Measurements from ENCODE around the gene GAPVD1.
A peak's percentile ranks its signal among the peaks of the same experiment; 100 is the strongest.
"Not testable (repeated sequence)": the region's sequence is repeated elsewhere in the genome, so short reads cannot be mapped to it uniquely, and the experiment has no call there.

The GAPVD1 gene

DNA sequence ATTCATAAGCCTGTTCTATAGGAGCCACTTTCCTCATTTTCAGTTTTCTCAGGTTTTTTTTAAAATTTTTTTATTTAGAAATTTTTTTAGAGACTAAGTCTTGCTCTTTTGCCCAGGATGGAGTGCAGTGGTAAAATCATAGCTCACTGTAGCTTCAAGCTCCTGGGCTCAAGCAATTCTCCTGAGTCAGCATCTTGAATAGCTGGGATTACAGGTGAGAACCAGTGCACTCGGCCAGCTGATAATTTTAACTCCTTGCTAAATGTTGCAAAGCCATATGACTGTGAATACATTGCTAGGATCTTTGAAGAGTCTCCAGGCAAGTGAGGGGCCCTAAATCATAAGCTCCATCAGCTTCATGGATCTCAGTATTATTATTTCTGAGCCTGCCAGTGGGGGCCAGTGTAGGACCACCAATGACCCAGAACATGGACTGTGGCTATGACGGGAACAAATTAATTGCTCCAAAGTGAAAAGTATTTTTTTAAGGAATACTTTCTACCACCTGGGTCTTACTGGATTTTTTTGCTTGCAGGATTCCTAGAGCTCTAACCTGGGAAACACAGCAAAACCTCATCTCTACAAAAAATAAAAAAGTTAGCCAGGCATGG, 5.7 kb upstream of the GAPVD1 start:
- DNase-seq (ENCODE audit: low read depth), result no peak

DNA sequence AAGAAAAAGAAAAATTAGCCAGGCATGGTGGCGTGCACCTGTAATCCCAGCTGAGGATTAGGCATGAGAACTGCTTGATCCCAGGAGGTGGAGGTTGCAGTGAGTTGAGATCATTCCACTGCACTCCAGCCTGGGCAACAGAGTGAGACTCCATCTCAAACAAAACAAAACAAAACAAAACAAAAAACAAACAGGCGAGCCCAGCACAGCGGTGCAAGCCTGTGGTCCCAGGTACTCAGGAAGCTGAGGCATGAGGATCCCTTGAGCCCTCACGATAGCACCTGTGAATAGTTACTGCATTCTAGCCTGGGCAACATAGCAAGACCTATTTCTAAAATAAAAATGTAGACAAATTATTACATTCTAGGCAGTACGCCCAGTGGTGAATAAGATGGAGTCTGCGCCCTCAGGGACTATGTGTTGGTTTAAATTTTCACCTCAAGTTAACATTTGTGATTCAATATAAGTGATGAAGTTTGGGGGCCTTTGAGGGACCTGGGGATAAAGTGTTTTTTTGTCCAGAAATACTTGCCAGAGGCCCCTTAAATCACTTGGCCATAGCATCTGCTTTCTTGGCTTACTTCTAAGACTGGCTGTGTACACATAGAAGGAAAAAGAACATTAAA, 3.4 kb upstream of the GAPVD1 start:
- DNase-seq (ENCODE audit: low read depth), result no peak

- no peak for DNase-seq (ENCODE audit: low read depth)
Measured at GRCh38 chr9:125258832-125259534, 2.6 kb upstream of the GAPVD1 start.

- peak; percentile 64 for DNase-seq (ENCODE audit: low read depth)
Measured at GRCh38 chr9:125260561-125260960, 1.1 kb upstream of the GAPVD1 start.

DNA sequence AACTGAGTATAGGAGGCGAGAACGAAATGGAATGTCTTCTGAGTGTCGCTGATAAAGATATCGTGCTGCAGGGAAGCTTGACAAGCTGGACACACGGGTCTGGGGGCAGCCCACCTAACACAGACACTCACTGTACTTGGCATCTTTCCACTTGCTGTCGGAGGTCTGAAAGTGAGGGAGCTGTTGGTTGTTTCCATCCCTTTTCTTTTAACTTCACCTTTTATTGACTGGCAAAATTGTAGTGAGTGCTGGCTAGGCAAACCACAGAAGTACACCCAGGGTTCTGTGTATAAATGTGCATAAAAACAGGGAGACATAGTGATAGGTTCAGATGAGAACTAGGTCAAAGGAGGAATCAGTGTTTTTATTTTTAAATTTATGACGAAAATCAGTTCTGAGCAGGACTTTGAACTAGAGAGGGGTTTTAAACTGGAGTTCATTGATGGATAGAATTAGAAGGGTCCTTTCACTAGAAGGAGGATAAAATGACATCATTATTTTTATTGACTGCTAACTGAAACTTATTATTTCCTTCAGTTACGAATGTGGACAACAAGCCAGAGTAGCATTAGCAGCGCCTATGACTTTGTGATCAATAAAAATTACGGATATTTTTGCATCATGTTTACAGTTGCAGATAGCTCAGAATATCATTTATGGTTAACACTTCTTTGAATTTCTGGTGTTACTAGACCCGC, 817 bp downstream of the GAPVD1 start:
- peak; percentile 3 for DNase-seq (ENCODE audit: low read depth)

- DNase-seq (ENCODE audit: low read depth), result not testable (repeated sequence)
Measured at GRCh38 chr9:125264068-125264467, 2.4 kb downstream of the GAPVD1 start.

- DNase-seq (ENCODE audit: low read depth), result no peak
Measured at GRCh38 chr9:125268394-125269013, 6.9 kb downstream of the GAPVD1 start.

DNA sequence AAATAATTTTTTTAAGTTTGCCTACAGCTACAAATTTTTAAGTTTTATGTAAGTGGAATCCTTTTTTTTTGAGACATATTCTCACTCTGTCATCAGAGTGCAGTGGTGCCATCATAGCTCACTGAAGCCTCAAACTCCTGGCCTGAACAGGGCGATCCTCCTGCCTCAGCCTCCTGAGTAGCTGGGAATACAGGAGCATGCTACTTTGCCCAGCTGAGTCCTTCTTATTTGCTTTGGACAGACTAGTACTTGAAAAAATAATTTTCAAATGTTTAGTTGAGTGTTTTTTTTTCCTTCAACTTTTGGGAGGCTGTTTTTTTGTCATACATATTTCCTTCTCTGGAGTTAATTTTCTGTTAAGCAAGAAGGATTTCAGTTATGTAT, 7.4 kb downstream of the GAPVD1 start:
- DNase-seq (ENCODE audit: low read depth), result no peak

DNA sequence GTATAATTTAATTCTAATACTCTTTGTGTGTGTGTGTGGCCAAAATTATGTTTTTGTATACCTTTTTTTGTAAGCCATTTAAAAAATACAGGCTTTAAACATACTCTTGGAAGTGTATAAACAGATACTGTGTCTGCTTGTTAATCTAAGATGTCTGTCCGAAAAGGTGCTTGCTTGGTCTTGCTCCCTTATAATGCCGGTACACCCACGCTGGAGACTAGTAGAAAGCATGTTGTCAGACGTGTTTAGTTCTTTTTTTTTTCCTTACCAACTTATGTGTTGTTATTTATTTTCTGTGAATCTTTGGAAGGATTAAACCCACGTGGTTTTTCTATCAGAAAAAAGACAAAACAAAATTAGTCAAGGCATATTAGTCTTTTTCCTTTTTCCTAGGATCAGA, 9.5 kb downstream of the GAPVD1 start:
- no peak for DNase-seq (ENCODE audit: low read depth)

DNA sequence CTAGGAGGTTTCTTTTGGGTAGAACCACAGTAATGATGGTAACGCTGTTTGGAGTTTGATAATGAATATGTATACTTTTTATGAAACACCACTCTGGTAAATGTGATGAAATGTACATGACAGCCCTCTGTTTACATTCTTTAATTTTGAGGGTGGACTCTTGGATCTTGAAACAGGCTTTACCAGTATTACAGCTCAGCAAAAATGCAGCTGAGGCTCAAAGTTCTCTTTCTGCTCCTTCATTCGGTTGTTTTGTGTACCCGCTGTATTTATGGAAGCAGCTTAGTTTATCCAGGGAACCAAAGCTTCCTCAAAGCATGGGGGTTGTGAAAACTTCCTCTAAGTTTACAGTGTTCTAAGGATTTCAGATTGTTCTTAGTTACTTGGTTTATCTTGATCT, 11.1 kb downstream of the GAPVD1 start:
- peak; percentile 59 for DNase-seq (ENCODE audit: low read depth)

GRCh38 chr9:125276771-125277170, 15.1 kb downstream of the GAPVD1 start:
- no peak for DNase-seq (ENCODE audit: low read depth)

- no peak for DNase-seq (ENCODE audit: low read depth)
Measured at GRCh38 chr9:125277411-125277810, 15.8 kb downstream of the GAPVD1 start.

GRCh38 chr9:125280945-125281344, 19.3 kb downstream of the GAPVD1 start:
- no peak for DNase-seq (ENCODE audit: low read depth)

DNA sequence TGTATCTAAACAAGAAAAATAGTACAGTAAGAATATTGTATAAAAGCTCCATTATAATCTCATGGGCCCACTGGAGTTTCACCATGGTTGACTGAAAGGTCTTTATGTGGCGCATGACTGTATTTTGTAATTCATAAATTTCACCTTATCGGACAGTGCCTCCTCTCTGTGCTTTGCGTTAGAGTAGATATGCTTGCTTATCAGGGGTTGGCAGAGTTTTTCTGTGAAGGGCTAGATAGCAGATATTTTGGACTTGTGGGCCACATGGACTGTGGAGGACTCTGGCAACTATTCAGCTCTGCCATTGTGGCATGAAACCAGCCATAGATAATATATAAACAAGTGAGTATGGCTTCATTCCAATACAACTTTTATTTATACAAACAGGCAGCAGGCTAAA, 23.2 kb downstream of the GAPVD1 start:
- DNase-seq (ENCODE audit: low read depth), result no peak

GRCh38 chr9:125286935-125287433, 25.4 kb downstream of the GAPVD1 start:
- not testable (repeated sequence) for DNase-seq (ENCODE audit: low read depth)

DNA sequence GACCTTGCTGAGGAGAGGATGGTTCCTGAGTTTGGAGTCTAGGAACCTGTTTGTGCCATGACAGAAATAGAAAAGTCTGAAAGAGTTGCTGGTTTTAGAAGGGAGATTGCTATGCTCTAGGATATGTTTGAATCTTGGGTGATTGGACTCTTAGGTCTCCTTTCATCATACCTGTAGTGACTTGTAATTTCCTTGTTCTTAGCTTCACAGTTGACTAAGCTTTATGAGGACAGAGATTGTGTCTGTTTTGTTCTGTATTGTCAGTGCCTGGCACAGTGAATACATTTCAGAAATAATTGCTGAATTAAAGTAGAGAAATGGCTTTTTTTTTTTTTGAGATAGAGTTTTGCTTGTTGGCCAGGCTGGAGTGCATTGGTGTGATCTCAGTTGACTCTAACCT, 31.5 kb downstream of the GAPVD1 start:
- DNase-seq (ENCODE audit: low read depth), result no peak

GRCh38 chr9:125295657-125296056, 34.0 kb downstream of the GAPVD1 start:
- no peak for DNase-seq (ENCODE audit: low read depth)

GRCh38 chr9:125296843-125297372, 35.3 kb downstream of the GAPVD1 start:
- no peak for DNase-seq (ENCODE audit: low read depth)

DNA sequence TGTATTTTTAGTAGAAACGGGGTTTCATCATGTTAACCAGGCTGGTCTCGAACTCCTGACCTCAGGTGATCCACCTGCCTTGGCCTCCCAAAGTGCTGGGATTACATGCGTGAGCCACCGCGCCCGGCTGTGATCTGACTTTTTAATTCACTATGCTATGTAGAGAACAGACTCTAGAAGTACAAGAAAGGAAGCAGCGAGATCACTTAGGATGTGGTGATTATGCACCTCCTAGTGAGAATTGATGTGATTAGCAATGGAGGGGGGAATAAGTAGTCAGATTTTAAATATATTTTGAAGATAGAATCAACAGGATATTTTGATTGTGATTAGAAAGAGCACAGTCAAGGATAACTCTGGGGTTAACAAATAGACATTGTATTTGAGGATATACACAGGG, 36.3 kb downstream of the GAPVD1 start:
- no peak for DNase-seq (ENCODE audit: low read depth)

DNA sequence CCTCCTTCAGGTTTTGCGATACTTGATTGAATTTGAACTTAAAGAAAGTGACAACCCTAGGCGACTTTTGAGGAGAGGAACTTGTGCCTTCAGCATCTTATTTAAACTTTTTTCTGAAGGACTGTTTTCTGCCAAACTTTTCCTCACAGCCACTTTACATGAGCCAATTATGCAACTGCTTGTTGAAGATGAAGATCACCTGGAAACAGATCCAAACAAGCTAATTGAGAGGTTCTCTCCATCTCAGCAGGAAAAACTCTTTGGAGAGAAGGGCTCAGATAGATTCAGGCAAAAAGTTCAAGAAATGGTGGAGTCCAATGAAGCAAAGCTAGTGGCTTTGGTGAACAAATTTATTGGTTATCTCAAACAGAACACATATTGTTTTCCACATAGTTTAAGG, 40.6 kb downstream of the GAPVD1 start:
- no peak for DNase-seq (ENCODE audit: low read depth)

DNA sequence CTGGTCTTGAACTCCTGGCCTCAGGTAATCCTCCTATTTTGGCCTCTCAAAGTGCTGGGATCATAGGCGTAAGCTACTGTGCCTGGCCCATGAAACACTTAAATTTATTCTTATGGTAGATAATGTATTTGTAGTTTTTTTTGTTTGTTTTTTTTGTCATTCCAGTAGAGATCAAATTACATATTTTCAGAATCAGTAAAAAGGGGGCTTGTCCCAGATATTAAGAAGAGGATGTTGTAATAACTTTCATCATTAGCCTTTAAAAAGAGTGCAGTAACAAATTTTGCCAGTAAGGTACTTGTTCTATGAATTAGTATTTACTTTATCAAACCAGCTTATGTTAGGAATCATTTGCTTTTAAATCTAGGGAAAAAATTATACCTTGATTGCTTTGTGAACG, 42.6 kb downstream of the GAPVD1 start:
- DNase-seq (ENCODE audit: low read depth), result no peak

DNA sequence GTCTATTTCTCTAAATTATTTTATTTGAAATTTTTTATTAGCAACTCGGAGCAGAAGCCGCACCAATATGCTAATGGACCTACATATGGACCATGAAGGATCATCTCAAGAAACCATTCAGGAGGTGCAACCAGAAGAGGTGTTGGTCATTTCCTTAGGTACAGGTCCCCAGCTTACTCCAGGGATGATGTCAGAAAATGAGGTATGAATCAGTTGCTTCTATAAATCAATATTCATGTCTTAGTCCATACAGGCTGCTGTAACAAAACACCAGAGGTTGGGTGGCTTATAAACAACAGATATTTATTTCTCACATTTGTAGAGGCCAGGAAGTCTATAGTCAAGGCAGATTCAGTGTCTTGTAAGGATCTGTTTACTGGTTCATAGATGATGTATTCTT, 50.8 kb downstream of the GAPVD1 start:
- no peak for DNase-seq (ENCODE audit: low read depth)
